Measurements from ENCODE around the gene ASPHD2. TPM values are rescaled to one million over a fixed set of nuclear protein-coding genes. Genes with fewer than 3 reads are reported as not detected.

The ASPHD2 gene
- total RNA-seq, 1 donor from 2014 or later: 0.12 TPM

GRCh38 chr22:26462641-26463040, 33.6 kb downstream of the ASPHD2 start:
- no peak for DNase-seq
- intact Hi-C loops (cut with micrococcal nuclease): no loop called here
- ATAC-seq: no peak

GRCh38 chr22:26463101-26463661, 34.1 kb downstream of the ASPHD2 start:
- intact Hi-C loops (cut with micrococcal nuclease): no loop called here
- DNase-seq (no peak), ATAC-seq (no peak)

GRCh38 chr22:26463688-26464087, 34.6 kb downstream of the ASPHD2 start:
- no peak for DNase-seq
- no peak for ATAC-seq
- intact Hi-C loops (cut with micrococcal nuclease): no loop called here

GRCh38 chr22:26464312-26464711, 35.3 kb downstream of the ASPHD2 start:
- DNase-seq: peak; percentile 42
- peak; percentile 58 for ATAC-seq

GRCh38 chr22:26466196-26466595, 37.1 kb downstream of the ASPHD2 start:
- intact Hi-C loops (cut with micrococcal nuclease): no loop called here
- no peak for DNase-seq
- no peak for ATAC-seq

More at GRCh38 chr22:26464312-26464711, 35.3 kb downstream of the ASPHD2 start:
- intact Hi-C loops (cut with micrococcal nuclease): no loop called here

GRCh38 chr22:26470807-26471206, 41.7 kb downstream of the ASPHD2 start:
- DNase-seq (no peak), ATAC-seq (no peak)
- intact Hi-C loops (cut with micrococcal nuclease): no loop called here

- no peak for ATAC-seq
- DNase-seq: no peak
- intact Hi-C loops (cut with micrococcal nuclease): no loop called here
Measured at GRCh38 chr22:26471522-26471921, 42.5 kb downstream of the ASPHD2 start.

- intact Hi-C loops (cut with micrococcal nuclease): no loop called here
- DNase-seq (no peak), ATAC-seq (no peak)
Measured at GRCh38 chr22:26474682-26475081, 45.6 kb downstream of the ASPHD2 start.

GRCh38 chr22:26476705-26477340, 47.8 kb downstream of the ASPHD2 start:
- no peak for ATAC-seq
- DNase-seq: no peak
- intact Hi-C loops (cut with micrococcal nuclease): no loop called here

- no peak for DNase-seq
- intact Hi-C loops (cut with micrococcal nuclease): no loop called here
- no peak for ATAC-seq
Measured at GRCh38 chr22:26477341-26477731, 48.3 kb downstream of the ASPHD2 start.

- no peak for ATAC-seq
- intact Hi-C loops (cut with micrococcal nuclease): no loop called here
Measured at GRCh38 chr22:26479043-26479791, 50.2 kb downstream of the ASPHD2 start.

GRCh38 chr22:26479792-26480610, 50.9 kb downstream of the ASPHD2 start:
- DNase-seq (no peak), ATAC-seq (no peak)
- intact Hi-C loops (cut with micrococcal nuclease): no loop called here

More at GRCh38 chr22:26479043-26479791, 50.2 kb downstream of the ASPHD2 start:
- no peak for DNase-seq

- no peak for DNase-seq
- ATAC-seq: no peak
- intact Hi-C loops (cut with micrococcal nuclease): no loop called here
Measured at GRCh38 chr22:26480611-26480932, 51.5 kb downstream of the ASPHD2 start.

GRCh38 chr22:26481112-26481693, 52.1 kb downstream of the ASPHD2 start:
- intact Hi-C loops (cut with micrococcal nuclease): no loop called here
- DNase-seq (no peak), ATAC-seq (no peak)

GRCh38 chr22:26481694-26482093, 52.6 kb downstream of the ASPHD2 start:
- ATAC-seq (no peak), DNase-seq (no peak)
- intact Hi-C loops (cut with micrococcal nuclease): no loop called here

GRCh38 chr22:26482161-26482560, 53.1 kb downstream of the ASPHD2 start:
- intact Hi-C loops (cut with micrococcal nuclease): no loop called here
- no peak for DNase-seq
- no peak for ATAC-seq

GRCh38 chr22:26483043-26483438, 54.0 kb downstream of the ASPHD2 start:
- no peak for DNase-seq
- no peak for ATAC-seq
- intact Hi-C loops (cut with micrococcal nuclease): no loop called here

GRCh38 chr22:26483439-26484359, 54.6 kb downstream of the ASPHD2 start, which contains the start of the genes HPS4 and SRRD:
Gene HPS4, minus strand, starts transcription at chr22:26483783. Its CDS starts 2,021 bp downstream, at chr22:26481762.
Gene SRRD, plus strand, starts transcription at chr22:26483877. Its CDS starts 14 bp downstream, at chr22:26483891.
- DNase-seq (peak; percentile 95), ATAC-seq (peak; percentile 97)
- intact Hi-C loops (cut with micrococcal nuclease): no loop called here
